Activated T-helper 2 cell treated with anti-CD3 and anti-CD28 coated beads, Interferon-gamma antibody, Interleukin-2, Interleukin-4, amounts not matched to agents 10 μg/mL and 5 μg/mL and 100 μg/mL, durations not matched to agents 14 hours and 24 hours and 36 hours (primary cell): ENCODE data around the gene ACOT6. TPM values are rescaled to one million over a fixed set of nuclear protein-coding genes. Genes with fewer than 3 reads are reported as not detected.

Experiments
- DNase-seq: peaks from one replicate; pipeline ENCODE4 v3.0.0; 2021; ENCODE audit warnings: low spot score
- H3K27ac Mint-ChIP-seq: one replicate; pipeline ENCODE4 v1.8.0; 2021; ENCODE audit warnings: mixed read lengths
- H3K27me3 Mint-ChIP-seq: one replicate; pipeline ENCODE4 v1.8.0; 2021; ENCODE audit warnings: low read depth, mixed read lengths
- H3K36me3 Mint-ChIP-seq: one replicate; pipeline ENCODE4 v1.8.0; 2021; ENCODE audit warnings: low read depth, mixed read lengths
- H3K4me1 Mint-ChIP-seq: one replicate; pipeline ENCODE4 v1.8.0; 2021; ENCODE audit warnings: low read depth, mixed read lengths
- H3K4me3 Mint-ChIP-seq: one replicate; pipeline ENCODE4 v1.8.0; 2021; ENCODE audit warnings: low read depth, mild to moderate bottlenecking, moderate library complexity, mixed read lengths
- H3K9me3 Mint-ChIP-seq: one replicate; pipeline ENCODE4 v1.8.0; 2021; ENCODE audit warnings: mixed read lengths
- intact Hi-C: fragments of 100-400 bp; cut with micrococcal nuclease; formaldehyde crosslinking; loops from one replicate; pipeline ENCODE4 v1.15.1; 2023
- total RNA-seq: library from RNA; stranded (reverse); gene quantifications from 2 replicates; pipeline ENCODE4 v1.2.3, GENCODE V29; 2022

The ACOT6 gene
- total RNA-seq, 1 donor from 2014 or later: not detected

DNA sequence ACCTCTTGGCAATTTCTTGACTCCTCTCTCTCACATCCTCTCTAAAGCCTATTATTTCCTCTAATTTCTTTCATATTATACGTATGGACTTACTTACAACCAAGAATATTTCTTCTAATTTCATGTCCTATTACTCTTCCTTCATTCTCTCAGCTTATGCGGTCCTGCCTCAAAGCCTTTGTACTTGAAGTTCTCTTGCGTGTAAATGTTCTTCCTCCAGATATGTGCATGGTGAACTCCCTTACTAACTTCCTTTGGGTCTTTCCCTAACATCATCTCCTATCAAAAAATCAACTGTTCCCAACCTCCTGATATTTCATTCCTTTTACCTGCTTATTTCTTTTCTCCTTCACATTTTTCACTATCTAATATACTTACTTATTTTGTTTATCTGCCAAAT is 55.5 kb downstream of the ACOT6 start:
- DNase-seq: no peak
- no peaks in the 10 kb centered on the region for H3K36me3 Mint-ChIP-seq
- no peaks in the 10 kb centered on the region for H3K27me3 Mint-ChIP-seq
- H3K4me3 Mint-ChIP-seq: no peak overlapping the region
- no peaks in the 10 kb centered on the region for H3K4me1 Mint-ChIP-seq
- no peak overlapping the region for H3K27ac Mint-ChIP-seq
- H3K9me3 Mint-ChIP-seq: no peaks in the 10 kb centered on the region
- intact Hi-C loops: no loop called here

Other genes starting within 250 kb of the ACOT6 start
- 52.4 and 66.1 TPM in 2 replicates for gene NUMB, start 154.0 kb upstream of the ACOT6 start, total RNA-seq
- 22.0 and 24.1 TPM in 2 replicates for gene RIOX1, start 121.6 kb upstream of the ACOT6 start, total RNA-seq
- 1.9 and 2.7 TPM in 2 replicates for gene ACOT1, start 75.4 kb upstream of the ACOT6 start, total RNA-seq
- not detected in 2 replicates for gene HEATR4, start 53.6 kb upstream of the ACOT6 start, total RNA-seq
- 10.1 and 12.3 TPM in 2 replicates for gene ACOT2, start 43.3 kb upstream of the ACOT6 start, total RNA-seq
- gene ACOT4, start 20.6 kb upstream of the ACOT6 start, total RNA-seq: 0.57 and 1.4 TPM in 2 replicates
- 6.0 and 6.2 TPM in 2 replicates for gene DNAL1, start 32.5 kb downstream of the ACOT6 start, total RNA-seq
- 30.1 and 32.1 TPM in 2 replicates for gene PNMA1, start 101.9 kb downstream of the ACOT6 start, total RNA-seq
- 1.4 and 1.6 TPM in 2 replicates for gene PTGR2, start 239.3 kb downstream of the ACOT6 start, total RNA-seq